Activated CD4-positive, CD25-positive, alpha-beta regulatory T cell treated with anti-CD3 and anti-CD28 coated beads, Interleukin-2, amount 50 U/mL, for 24 hours (primary cell): Measurements from ENCODE around the gene NAV2.
A peak's percentile ranks its signal among the peaks of the same experiment; 100 is the strongest.
"Not testable (repeated sequence)": the region's sequence is repeated elsewhere in the genome, so short reads cannot be mapped to it uniquely, and the experiment has no call there.

Experiments
- ATAC-seq, 2 donors: fragments of 150-1000 bp; cut with Tn5 transposase; one replicate each; pipeline ENCODE4 v1.10.0; 2021; ENCODE audit warnings: mild to moderate bottlenecking in 1 of 2, moderate library complexity in 1 of 2

Gene NAV2

GRCh38 chr11:19958204-19958603 lies 245.6 kb downstream of the NAV2 start:
- ATAC-seq, result no peak

GRCh38 chr11:19959210-19959609 lies 246.6 kb downstream of the NAV2 start:
- no peak for ATAC-seq

- ATAC-seq, result no peak
These were observed 247.0 kb downstream of the NAV2 start for GRCh38 chr11:19959648-19960059.

- not testable (repeated sequence) for ATAC-seq
These were observed 247.8 kb downstream of the NAV2 start for GRCh38 chr11:19960410-19960809.

- no peak for ATAC-seq
These were observed 248.6 kb downstream of the NAV2 start for GRCh38 chr11:19961225-19961624.

- ATAC-seq, result no peak
These were observed 249.6 kb downstream of the NAV2 start for GRCh38 chr11:19962053-19962800.

GRCh38 chr11:19962801-19963175 lies 250.2 kb downstream of the NAV2 start:
- ATAC-seq, result no peak

GRCh38 chr11:19963697-19964387 lies 251.2 kb downstream of the NAV2 start:
- ATAC-seq, result no peak

- ATAC-seq, result no peak
These were observed 253.8 kb downstream of the NAV2 start for GRCh38 chr11:19966441-19966840.

GRCh38 chr11:19966927-19967326 lies 254.3 kb downstream of the NAV2 start:
- no peak for ATAC-seq

- no peak for ATAC-seq
These were observed 255.2 kb downstream of the NAV2 start for GRCh38 chr11:19967787-19968186.

- ATAC-seq, result no peak
These were observed 256.2 kb downstream of the NAV2 start for GRCh38 chr11:19968860-19969259.

- peak in 1 of 2 donors; percentile 30 for ATAC-seq
These were observed 258.3 kb downstream of the NAV2 start for GRCh38 chr11:19970944-19971343.

- ATAC-seq, result no peak
These were observed 259.5 kb downstream of the NAV2 start for GRCh38 chr11:19972091-19972490.

GRCh38 chr11:19972651-19973050 lies 260.0 kb downstream of the NAV2 start:
- no peak for ATAC-seq

- no peak for ATAC-seq
These were observed 260.5 kb downstream of the NAV2 start for GRCh38 chr11:19973136-19973635.

- no peak for ATAC-seq
These were observed 262.2 kb downstream of the NAV2 start for GRCh38 chr11:19974886-19975285.

- ATAC-seq, result no peak
These were observed 262.9 kb downstream of the NAV2 start for GRCh38 chr11:19975414-19975990.

GRCh38 chr11:19976281-19976941 lies 263.8 kb downstream of the NAV2 start:
- ATAC-seq, result no peak

GRCh38 chr11:19977941-19978340 lies 265.3 kb downstream of the NAV2 start:
- no peak for ATAC-seq

- ATAC-seq, result peak in 1 of 2 donors; percentile 38
These were observed 266.3 kb downstream of the NAV2 start for GRCh38 chr11:19978668-19979518.

GRCh38 chr11:19979519-19979845 lies 266.8 kb downstream of the NAV2 start:
- ATAC-seq, result peak in 1 of 2 donors; percentile 38
